Ramos (cell line): Measurements from ENCODE around the gene SBNO1.
"Not testable (repeated sequence)": the region's sequence is repeated elsewhere in the genome, so short reads cannot be mapped to it uniquely, and the experiment has no call there.

Experiments used
- in situ Hi-C: fragments of 300-500 bp; cut with MboI; formaldehyde crosslinking; loops from one replicate; pipeline ENCODE4 v1.14.3; 2022; ENCODE audit warnings: low sequenced_read_pairs; ENCODE audit not compliant: unreplicated experiment

Gene SBNO1

DNA sequence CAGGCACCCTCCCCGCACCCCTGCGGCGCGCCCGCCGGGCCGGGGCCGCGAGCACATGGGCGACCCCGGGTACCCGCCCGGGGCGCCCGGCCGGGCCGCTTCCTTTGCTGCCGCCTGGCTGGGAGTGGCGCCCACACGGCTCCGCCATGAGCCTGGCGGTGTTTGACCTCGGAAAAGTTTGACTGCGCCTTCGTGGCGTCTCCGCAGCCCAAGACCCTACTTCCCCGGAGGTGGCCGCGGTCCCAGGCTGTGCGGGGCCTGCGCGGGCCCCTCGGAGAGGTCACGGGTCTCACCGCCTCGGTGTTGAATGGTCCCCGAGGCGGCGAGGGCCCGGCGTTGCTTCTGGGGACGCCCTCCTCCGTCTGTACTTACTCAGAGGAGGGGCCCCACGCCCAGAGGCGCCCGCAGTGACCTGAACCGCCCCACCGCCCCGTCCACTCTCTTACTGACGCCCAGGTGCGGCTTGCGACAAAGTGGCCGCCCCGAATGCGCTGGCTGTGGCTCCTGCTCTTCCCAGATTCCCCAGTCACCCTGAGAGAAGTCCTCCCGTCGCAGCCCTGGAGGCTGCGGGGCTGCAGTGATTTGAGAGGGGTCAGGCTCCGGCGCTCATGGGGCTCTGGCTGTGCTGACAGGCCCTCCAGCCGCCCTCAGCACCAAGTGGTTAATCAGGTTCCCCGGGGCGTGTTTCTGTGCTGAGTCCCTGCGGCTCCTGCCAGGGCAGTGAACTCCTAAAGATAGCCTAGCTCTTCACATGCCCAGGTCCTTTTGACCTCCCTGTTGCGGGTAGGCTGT, 25.1 kb upstream of the SBNO1 start:
- in situ Hi-C loops: no loop called here

DNA sequence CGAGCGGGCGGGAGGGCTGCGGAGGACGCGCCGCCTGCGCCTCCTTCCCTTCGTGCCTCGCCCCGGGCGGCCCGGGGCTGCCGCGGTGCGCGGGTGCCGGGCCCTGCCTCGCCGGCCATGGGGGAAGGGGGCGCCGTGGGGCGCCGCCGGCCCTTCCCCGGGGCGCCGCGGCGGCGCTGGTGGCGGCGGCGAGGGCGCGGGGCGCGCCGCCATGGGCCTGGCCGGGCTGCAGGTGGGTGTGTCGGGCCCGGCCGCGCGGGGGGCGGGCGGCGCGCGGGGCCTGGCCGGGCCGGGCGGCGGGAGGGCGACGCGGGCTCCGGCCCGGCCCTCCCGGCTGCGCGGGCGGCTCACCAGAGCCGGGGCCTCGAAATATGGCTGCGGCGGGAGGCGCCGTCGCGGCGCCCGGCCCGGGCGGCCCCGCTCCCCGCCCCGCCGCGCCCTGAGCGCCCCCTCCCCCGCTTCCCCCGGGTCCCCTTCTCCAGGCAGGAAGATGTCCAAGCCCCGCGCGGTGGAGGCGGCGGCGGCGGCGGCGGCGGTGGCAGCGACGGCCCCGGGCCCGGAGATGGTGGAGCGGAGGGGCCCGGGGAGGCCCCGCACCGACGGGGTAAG, 24.4 kb upstream of the SBNO1 start:
- in situ Hi-C loops: no loop called here

GRCh38 chr12:123388177-123388950, 23.7 kb upstream of the SBNO1 start:
- in situ Hi-C loops: no loop called here

- in situ Hi-C loops: no loop called here
These were observed 23.0 kb upstream of the SBNO1 start for GRCh38 chr12:123387508-123388176.

DNA sequence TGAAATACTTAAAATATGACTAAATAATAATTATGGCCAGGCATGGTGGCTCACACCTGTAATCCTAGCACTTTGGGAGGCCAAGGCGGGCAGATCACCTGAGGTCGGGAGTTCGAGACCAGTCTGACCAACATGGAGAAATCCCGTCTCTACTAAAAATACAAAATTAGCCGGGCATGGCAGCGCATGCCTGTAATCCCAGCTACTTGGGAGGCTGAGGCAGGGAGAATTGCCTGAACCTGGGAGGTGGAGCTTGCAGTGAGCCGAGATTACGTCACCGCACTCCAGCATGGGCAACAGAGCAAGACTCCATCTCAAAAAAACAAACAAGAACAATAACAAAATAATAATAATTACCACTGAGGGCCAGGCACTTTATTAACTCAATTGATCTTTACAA, 20.9 kb upstream of the SBNO1 start:
- in situ Hi-C loops: not testable (repeated sequence)

DNA sequence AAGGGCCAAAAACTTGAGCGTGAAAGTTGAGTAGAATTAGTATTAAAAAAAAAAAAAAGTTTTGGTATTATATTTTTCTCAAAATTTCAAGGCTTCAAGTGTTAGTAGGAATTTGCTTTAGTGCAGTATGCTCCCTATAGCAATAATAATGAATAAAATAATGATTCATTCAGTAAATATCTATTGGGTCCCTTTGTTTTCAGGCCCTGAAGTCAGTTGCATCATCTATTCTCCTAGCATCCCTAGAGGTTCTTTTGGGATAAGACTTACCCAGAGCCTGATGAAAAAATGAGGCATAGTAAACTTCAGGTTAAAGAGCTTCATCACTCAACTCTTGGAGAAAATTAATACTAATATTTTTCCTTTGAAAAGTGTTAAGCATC, 20.3 kb upstream of the SBNO1 start:
- in situ Hi-C loops: no loop called here

DNA sequence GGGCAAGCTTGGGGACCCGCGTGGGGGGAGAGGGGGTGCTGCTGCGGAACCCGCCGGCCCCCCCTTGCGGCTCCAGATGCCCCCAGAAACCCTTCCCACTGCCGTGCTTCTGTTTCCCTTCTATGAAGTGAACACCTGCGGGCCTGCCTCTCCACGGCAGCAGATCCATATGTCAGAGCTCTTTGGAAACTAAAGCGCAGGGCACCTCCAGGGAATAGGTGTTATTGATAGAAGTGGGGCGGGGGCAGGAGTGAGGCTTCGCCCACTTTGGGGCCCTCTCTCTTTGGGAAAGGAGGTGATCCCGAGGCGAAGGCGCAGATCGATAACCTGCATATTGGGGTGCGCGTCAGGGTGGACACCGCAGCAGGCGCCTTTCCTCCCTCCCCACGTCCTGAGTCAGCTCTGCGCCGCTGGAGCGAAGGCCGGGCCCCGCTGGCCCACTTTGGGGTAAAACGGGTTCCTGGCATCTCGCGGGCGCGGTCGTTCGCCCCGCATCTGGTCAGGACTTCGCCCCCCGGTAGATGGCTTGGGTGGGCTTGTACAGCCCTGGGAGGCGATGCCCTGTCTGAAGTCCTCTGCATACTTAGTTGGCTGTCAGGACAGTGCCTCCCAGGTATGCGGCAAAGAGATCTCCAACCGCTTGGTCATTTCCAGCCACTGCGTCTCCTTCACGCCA, 19.8 kb upstream of the SBNO1 start:
- in situ Hi-C loops: no loop called here

DNA sequence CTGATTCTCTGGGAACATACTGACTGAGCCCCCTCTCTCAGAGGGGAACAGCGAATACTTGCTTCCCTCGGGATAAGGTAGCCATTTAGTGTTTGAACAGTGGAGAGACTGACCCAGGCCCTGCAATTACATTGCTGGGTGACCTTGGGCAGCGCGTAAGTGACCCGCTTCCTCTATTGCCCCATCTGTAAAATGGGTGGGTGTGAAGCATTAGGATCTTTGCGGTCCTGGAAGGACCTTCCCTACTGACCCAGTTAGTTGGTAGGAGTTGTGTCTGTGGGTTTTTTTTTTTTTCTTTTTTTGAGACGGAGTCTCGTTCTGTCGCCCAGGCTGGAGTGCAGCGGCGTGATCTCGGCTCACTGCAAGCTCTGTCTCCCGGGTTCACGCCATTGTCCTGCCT, 18.0 kb upstream of the SBNO1 start:
- in situ Hi-C loops: no loop called here

GRCh38 chr12:123379391-123379790, 14.7 kb upstream of the SBNO1 start:
- in situ Hi-C loops: no loop called here

- in situ Hi-C loops: not testable (repeated sequence)
These were observed 7.8 kb upstream of the SBNO1 start for GRCh38 chr12:123372415-123372814.

- in situ Hi-C loops: not testable (repeated sequence)
These were observed 7.2 kb upstream of the SBNO1 start for GRCh38 chr12:123371667-123372368.

DNA sequence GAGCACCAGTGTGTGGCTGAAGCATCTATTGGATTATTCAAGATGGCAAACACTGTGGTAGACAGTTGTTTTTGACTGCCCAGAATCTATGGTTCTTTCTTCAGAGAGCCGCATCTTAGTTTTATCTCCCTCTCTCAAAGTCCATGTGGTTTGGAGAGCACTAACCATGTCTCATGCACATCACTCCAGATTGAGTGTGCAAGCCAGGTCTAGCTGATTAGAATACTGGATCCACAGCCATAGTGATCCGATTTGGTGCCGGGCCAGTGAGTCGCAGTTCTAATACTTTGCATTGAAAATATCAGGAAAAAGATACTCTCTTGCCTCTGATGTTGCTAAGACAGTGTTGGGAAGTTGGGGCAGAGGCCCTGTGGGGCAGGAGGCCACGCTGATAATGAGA, 4.6 kb upstream of the SBNO1 start:
- in situ Hi-C loops: no loop called here

GRCh38 chr12:123368431-123368830, 3.8 kb upstream of the SBNO1 start:
- in situ Hi-C loops: not testable (repeated sequence)

- in situ Hi-C loops: no loop called here
These were observed 2.9 kb upstream of the SBNO1 start for GRCh38 chr12:123367511-123367910.

- in situ Hi-C loops: no loop called here
These were observed 624 bp upstream of the SBNO1 start for GRCh38 chr12:123365025-123365917.

DNA sequence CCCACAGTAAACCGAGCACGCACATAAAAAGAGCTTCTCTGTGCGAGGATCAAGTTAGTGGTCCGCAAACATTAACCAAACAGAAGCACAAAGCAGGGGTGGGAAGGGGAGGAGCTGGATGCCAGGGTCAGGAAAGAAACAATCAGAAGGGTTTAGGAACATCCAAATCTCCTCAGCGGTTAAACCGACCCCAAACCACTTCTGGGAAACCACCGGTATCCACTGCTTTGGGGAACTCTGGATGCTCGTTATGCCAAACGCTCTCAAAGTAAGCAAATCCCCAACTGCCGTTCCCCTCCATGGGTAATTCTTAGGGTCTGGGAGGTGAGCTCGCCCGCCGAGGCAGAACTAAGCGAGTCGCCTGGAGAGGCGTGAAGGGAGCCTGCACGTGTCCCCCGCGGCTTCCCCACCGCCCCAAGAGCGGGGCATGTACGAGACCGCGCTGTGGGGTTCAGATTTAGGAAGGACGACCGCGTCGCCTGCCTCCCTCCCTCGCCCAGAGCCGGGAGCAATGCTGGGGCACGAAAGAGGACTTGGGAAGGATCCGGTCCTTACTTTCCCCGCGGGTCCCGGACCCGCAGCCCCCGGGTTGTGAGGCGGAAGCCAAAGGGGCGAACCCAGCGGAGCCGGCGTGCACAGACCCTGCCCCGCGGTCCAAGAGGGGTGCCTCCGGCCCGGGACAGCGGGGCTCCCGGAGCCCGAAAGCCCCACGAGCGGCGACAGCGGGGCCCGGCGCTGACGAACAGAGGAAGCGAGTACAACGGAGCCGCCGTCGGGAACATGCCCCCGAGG, 711 bp downstream of the SBNO1 start:
- in situ Hi-C loops: no loop called here

DNA sequence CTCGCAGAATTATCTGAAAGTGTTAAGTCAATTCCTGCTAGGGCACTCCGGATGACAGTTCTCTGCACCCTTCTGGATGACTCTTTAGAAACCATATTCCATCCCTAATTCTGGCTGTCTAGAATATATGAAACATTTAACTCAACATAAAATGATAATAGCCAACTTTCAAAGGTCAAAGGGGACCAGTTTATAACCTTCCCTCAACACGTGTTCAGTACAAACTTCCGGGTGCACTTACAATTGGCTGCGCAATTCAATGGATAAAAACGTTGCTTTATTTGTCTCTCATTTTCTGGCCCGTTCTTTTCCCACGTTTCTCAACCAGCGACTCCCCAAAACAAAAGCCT, 1.3 kb downstream of the SBNO1 start:
- in situ Hi-C loops: no loop called here

GRCh38 chr12:123358035-123358434, 6.6 kb downstream of the SBNO1 start:
- in situ Hi-C loops: no loop called here
